ENCODE data around the gene CLTA. TPM values are rescaled to one million over a fixed set of nuclear protein-coding genes. Genes with fewer than 3 reads are reported as not detected.
"Not testable (repeated sequence)": the region's sequence is repeated elsewhere in the genome, so short reads cannot be mapped to it uniquely, and the experiment has no call there.

Gene CLTA
- polyA plus RNA-seq, 1 experiment = 197 TPM

GRCh38 chr9:36174731-36175130 lies 16.0 kb upstream of the CLTA start:
- ChIA-PET CTCF (interaction anchor here (0.6 to 2.2 kb wide), 3 partner anchors 8 to 121 kb away, joined by 4 to 12 read pairs (median 7); partner anchors contain the start of gene CLTA), POLR2A (no interaction called here)
- DNase-seq (ENCODE audit: low read depth) = no peak

GRCh38 chr9:36175209-36175608 lies 15.5 kb upstream of the CLTA start:
- CTCF ChIA-PET = interaction anchor here (0.6 to 2.2 kb wide), 3 partner anchors 9 to 120 kb away, joined by 4 to 12 read pairs (median 7); partner anchors contain the start of gene CLTA
- DNase-seq (ENCODE audit: low read depth); H3K27me3 ChIP-seq (ENCODE audit: control insufficient read depth, insufficient read depth, low read length); H3K36me3 ChIP-seq (ENCODE audit: control insufficient read depth, insufficient read depth, low read length); H3K4me3 ChIP-seq (ENCODE audit: low read depth, low read length); POLR2A ChIA-PET: not testable (repeated sequence)

More at GRCh38 chr9:36174731-36175130, 16.0 kb upstream of the CLTA start:
- Histone ChIP-seq H3K4me3 (ENCODE audit: low read depth, low read length) (no peak overlapping the region), H3K36me3 (ENCODE audit: control insufficient read depth, insufficient read depth, low read length) (no peaks in the 10 kb centered on the region; the same call in 1 of the 2 replicates), H3K27me3 (ENCODE audit: control insufficient read depth, insufficient read depth, low read length) (no peaks in the 10 kb centered on the region)
- TF ChIP-seq CTCF (IDR thresholded peaks at IDR 0.05; ENCODE audit: insufficient read depth, low read depth, low read length) = no peak

- not testable (repeated sequence) for H3K4me3 ChIP-seq (ENCODE audit: low read depth, low read length)
These were observed 14.2 kb upstream of the CLTA start for GRCh38 chr9:36176496-36176895.

GRCh38 chr9:36177571-36177970 lies 13.2 kb upstream of the CLTA start:
- ChIA-PET CTCF (interaction anchor here (1.6 to 1.9 kb wide), 2 partner anchors 12 to 169 kb away, joined by 7 read pairs; partner anchors contain the start of gene CLTA), POLR2A (no interaction called here)
- H3K36me3 ChIP-seq (ENCODE audit: control insufficient read depth, insufficient read depth, low read length) = no peaks in the 10 kb centered on the region
- no peak overlapping the region for H3K4me3 ChIP-seq (ENCODE audit: low read depth, low read length)
- DNase-seq (ENCODE audit: low read depth) = no peak
- H3K27me3 ChIP-seq (ENCODE audit: control insufficient read depth, insufficient read depth, low read length) = no peaks in the 10 kb centered on the region
- no peak for TF ChIP-seq CTCF (IDR thresholded peaks at IDR 0.05; ENCODE audit: insufficient read depth, low read depth, low read length)

More at GRCh38 chr9:36176496-36176895, 14.2 kb upstream of the CLTA start:
- DNase-seq (ENCODE audit: low read depth); H3K36me3 ChIP-seq (ENCODE audit: control insufficient read depth, insufficient read depth, low read length); H3K27me3 ChIP-seq (ENCODE audit: control insufficient read depth, insufficient read depth, low read length); POLR2A ChIA-PET; CTCF ChIA-PET: not testable (repeated sequence)

- H3K4me3 ChIP-seq (ENCODE audit: low read depth, low read length); H3K27me3 ChIP-seq (ENCODE audit: control insufficient read depth, insufficient read depth, low read length); DNase-seq (ENCODE audit: low read depth); H3K36me3 ChIP-seq (ENCODE audit: control insufficient read depth, insufficient read depth, low read length); POLR2A ChIA-PET: not testable (repeated sequence)
- CTCF ChIA-PET = interaction anchor here (1.6 kb wide), 1 partner anchor 10 kb away, joined by 6 read pairs; no protein-coding TSS in a partner anchor
These were observed 10.5 kb upstream of the CLTA start for GRCh38 chr9:36180243-36180642.

- H3K36me3 ChIP-seq (ENCODE audit: control insufficient read depth, insufficient read depth, low read length) = no peaks in the 10 kb centered on the region
- TF ChIP-seq CTCF (IDR thresholded peaks at IDR 0.05; ENCODE audit: insufficient read depth, low read depth, low read length) = no peak
- DNase-seq (ENCODE audit: low read depth) = no peak
- CTCF ChIA-PET = interaction anchor here (1.0 to 1.4 kb wide), 3 partner anchors 14 to 21 kb away, joined by 3 to 5 read pairs (median 5); no protein-coding TSS in a partner anchor
- no peak overlapping the region for H3K4me3 ChIP-seq (ENCODE audit: low read depth, low read length)
- POLR2A ChIA-PET = no interaction called here
- H3K27me3 ChIP-seq (ENCODE audit: control insufficient read depth, insufficient read depth, low read length) = no peaks in the 10 kb centered on the region
These were observed 3.3 kb upstream of the CLTA start for GRCh38 chr9:36187414-36187813.

GRCh38 chr9:36188212-36188611 lies 2.5 kb upstream of the CLTA start:
- Histone ChIP-seq H3K4me3 (ENCODE audit: low read depth, low read length) (no peak overlapping the region), H3K36me3 (ENCODE audit: control insufficient read depth, insufficient read depth, low read length) (no peaks in the 10 kb centered on the region), H3K27me3 (ENCODE audit: control insufficient read depth, insufficient read depth, low read length) (no peaks in the 10 kb centered on the region)
- ChIA-PET CTCF (interaction anchor here (3.0 to 4.1 kb wide), 2 partner anchors 21 to 140 kb away, joined by 20 to 43 read pairs; partner anchors contain the start of gene CCIN), POLR2A (no interaction called here)
- TF ChIP-seq CTCF (IDR thresholded peaks at IDR 0.05; ENCODE audit: insufficient read depth, low read depth, low read length) = no peak
- DNase-seq (ENCODE audit: low read depth) = no peak

Measured in BJ (cell line).